SJCRH30 (cell line): Measurements from ENCODE around the gene EIF4H. TPM values are rescaled to one million over a fixed set of nuclear protein-coding genes. Genes with fewer than 3 reads are reported as not detected.
A peak's percentile ranks its signal among the peaks of the same experiment; 100 is the strongest.

Source experiments
- DNase-seq, 2 experiments: peaks; one replicate each; pipeline ENCODE4 v3.0.0-alpha.2; 2015 to 2020
- H3K27ac ChIP-seq: fragments of 250-450 bp; sonication (Bioruptor Pico); 2 replicates; pipeline ENCODE4 v1.5.1; 2020; ENCODE audit warnings: mild to moderate bottlenecking, moderate library complexity
- H3K27me3 ChIP-seq: fragments of 250-450 bp; sonication (Bioruptor Pico); 2 replicates; pipeline ENCODE4 v1.5.1; 2020; ENCODE audit warnings: mild to moderate bottlenecking, moderate library complexity
- H3K36me3 ChIP-seq: fragments of 250-450 bp; sonication (Bioruptor Pico); 2 replicates; pipeline ENCODE4 v1.5.1; 2020; ENCODE audit warnings: mild to moderate bottlenecking, moderate library complexity
- H3K4me1 ChIP-seq: fragments of 250-450 bp; sonication (Bioruptor Pico); 2 replicates; pipeline ENCODE4 v1.5.1; 2020; ENCODE audit warnings: mild to moderate bottlenecking, moderate library complexity
- H3K4me3 ChIP-seq: fragments of 250-450 bp; sonication (Bioruptor Pico); 2 replicates; pipeline ENCODE4 v1.5.1; 2020; ENCODE audit warnings: mild to moderate bottlenecking, moderate library complexity
- H3K9me3 ChIP-seq: fragments of 250-450 bp; sonication (Bioruptor Pico); replicated peaks from 2 replicates; pipeline ENCODE4 v1.5.1; 2020; ENCODE audit warnings: mild to moderate bottlenecking, moderate library complexity
- total RNA-seq: library from RNA; depleted of rRNA; stranded (reverse); fragments of >200 nt; shearing (Covaris generic); gene quantifications from 2 replicates; pipeline ENCODE4 v1.2.3, GENCODE V29; 2014; rRNA removed

The EIF4H gene
- 453 and 475 TPM in 2 replicates for total RNA-seq

- H3K36me3 ChIP-seq: peaks cover 29% of the 10 kb centered on the region
- peak; percentile 96 to 97 for DNase-seq
- peak within 1 kb of the TSS; percentile 83 for H3K27ac ChIP-seq
- peaks cover 5% of the 10 kb centered on the region; the same call in 1 of the 2 replicates for H3K4me1 ChIP-seq
- H3K9me3 ChIP-seq: no peaks in the 10 kb centered on the region
- peak within 1 kb of the TSS; percentile 86 for H3K4me3 ChIP-seq
- H3K27me3 ChIP-seq: no peaks in the 10 kb centered on the region
Observed at GRCh38 chr7:74173866-74174605, at the start of gene EIF4H. Gene EIF4H, plus strand, starts transcription at chr7:74174356. Its CDS starts 28 bp downstream, at chr7:74174384.

GRCh38 chr7:74126220-74126880, 47.8 kb upstream of the EIF4H start:
- Histone ChIP-seq H3K4me3 (no peak overlapping the region), H3K27ac (no peak overlapping the region), H3K36me3 (no peaks in the 10 kb centered on the region), H3K9me3 (no peaks in the 10 kb centered on the region), H3K27me3 (0 out of 2 replicates have a peak, but pooled peaks cover 2% of the 10 kb centered on the region), H3K4me1 (no peaks in the 10 kb centered on the region)
- no peak for DNase-seq

- no peak for DNase-seq
- H3K36me3 ChIP-seq: no peaks in the 10 kb centered on the region
- 0 out of 2 replicates have a peak, but pooled peaks cover 3% of the 10 kb centered on the region for H3K27me3 ChIP-seq
- H3K9me3 ChIP-seq: no peaks in the 10 kb centered on the region
- no peaks in the 10 kb centered on the region for H3K4me1 ChIP-seq
- no peak overlapping the region for H3K4me3 ChIP-seq
- no peak overlapping the region for H3K27ac ChIP-seq
Observed at GRCh38 chr7:74129887-74130286, 44.3 kb upstream of the EIF4H start.

GRCh38 chr7:74130518-74130917, 43.6 kb upstream of the EIF4H start:
- H3K36me3 ChIP-seq: no peaks in the 10 kb centered on the region
- no peak for DNase-seq
- 0 out of 2 replicates have a peak, but pooled peaks cover 3% of the 10 kb centered on the region for H3K27me3 ChIP-seq
- H3K4me1 ChIP-seq: no peaks in the 10 kb centered on the region
- no peak overlapping the region for H3K4me3 ChIP-seq
- H3K27ac ChIP-seq: no peak overlapping the region
- H3K9me3 ChIP-seq: no peaks in the 10 kb centered on the region

- Histone ChIP-seq H3K27me3 (0 out of 2 replicates have a peak, but pooled peaks cover 3% of the 10 kb centered on the region), H3K9me3 (no peaks in the 10 kb centered on the region), H3K4me1 (no peaks in the 10 kb centered on the region), H3K36me3 (no peaks in the 10 kb centered on the region), H3K4me3 (no peak overlapping the region), H3K27ac (no peak overlapping the region)
- DNase-seq: no peak
Observed at GRCh38 chr7:74134117-74134620, 40.0 kb upstream of the EIF4H start.

GRCh38 chr7:74138334-74138867, 35.8 kb upstream of the EIF4H start:
- H3K9me3 ChIP-seq: no peaks in the 10 kb centered on the region; the same call in 1 of the 2 replicates

GRCh38 chr7:74138945-74139843, 35.0 kb upstream of the EIF4H start:
- Histone ChIP-seq H3K27me3 (no peaks in the 10 kb centered on the region), H3K36me3 (no peaks in the 10 kb centered on the region), H3K4me1 (no peaks in the 10 kb centered on the region)

More at GRCh38 chr7:74138334-74138867, 35.8 kb upstream of the EIF4H start:
- Histone ChIP-seq H3K27me3 (no peaks in the 10 kb centered on the region), H3K4me1 (no peaks in the 10 kb centered on the region), H3K4me3 (no peak overlapping the region), H3K27ac (no peak overlapping the region), H3K36me3 (no peaks in the 10 kb centered on the region)
- no peak for DNase-seq

GRCh38 chr7:74141705-74142104, 32.5 kb upstream of the EIF4H start:
- Histone ChIP-seq H3K27me3 (no peaks in the 10 kb centered on the region), H3K4me1 (no peaks in the 10 kb centered on the region), H3K36me3 (no peaks in the 10 kb centered on the region), H3K9me3 (no peaks in the 10 kb centered on the region; the same call in 1 of the 2 replicates), H3K4me3 (no peak overlapping the region), H3K27ac (no peak overlapping the region)
- no peak for DNase-seq

More at GRCh38 chr7:74138945-74139843, 35.0 kb upstream of the EIF4H start:
- Histone ChIP-seq H3K27ac (no peak overlapping the region), H3K4me3 (no peak overlapping the region), H3K9me3 (no peaks in the 10 kb centered on the region; the same call in 1 of the 2 replicates)
- DNase-seq: no peak

GRCh38 chr7:74143383-74143782, 30.8 kb upstream of the EIF4H start:
- no peaks in the 10 kb centered on the region for H3K4me1 ChIP-seq
- no peaks in the 10 kb centered on the region; the same call in 1 of the 2 replicates for H3K9me3 ChIP-seq
- no peaks in the 10 kb centered on the region for H3K36me3 ChIP-seq
- H3K27ac ChIP-seq: no peak overlapping the region
- DNase-seq: no peak
- no peaks in the 10 kb centered on the region for H3K27me3 ChIP-seq
- H3K4me3 ChIP-seq: no peak overlapping the region

- Histone ChIP-seq H3K9me3 (no peaks in the 10 kb centered on the region), H3K36me3 (no peaks in the 10 kb centered on the region), H3K4me1 (no peaks in the 10 kb centered on the region), H3K27me3 (no peaks in the 10 kb centered on the region), H3K4me3 (no peak overlapping the region), H3K27ac (no peak overlapping the region)
- DNase-seq: no peak
Observed at GRCh38 chr7:74148491-74148890, 25.7 kb upstream of the EIF4H start.

- H3K4me1 ChIP-seq: no peaks in the 10 kb centered on the region
- no peak overlapping the region for H3K27ac ChIP-seq
- no peak overlapping the region for H3K4me3 ChIP-seq
- H3K9me3 ChIP-seq: no peaks in the 10 kb centered on the region
- no peaks in the 10 kb centered on the region for H3K36me3 ChIP-seq
- no peaks in the 10 kb centered on the region for H3K27me3 ChIP-seq
- DNase-seq: no peak
Observed at GRCh38 chr7:74149071-74149470, 25.1 kb upstream of the EIF4H start.

- Histone ChIP-seq H3K27ac (no peak overlapping the region), H3K27me3 (no peaks in the 10 kb centered on the region), H3K4me1 (no peaks in the 10 kb centered on the region), H3K4me3 (no peak overlapping the region), H3K9me3 (no peaks in the 10 kb centered on the region), H3K36me3 (no peaks in the 10 kb centered on the region)
- DNase-seq: no peak
Observed at GRCh38 chr7:74149603-74150002, 24.6 kb upstream of the EIF4H start.

GRCh38 chr7:74153736-74154135, 20.4 kb upstream of the EIF4H start:
- H3K36me3 ChIP-seq: no peaks in the 10 kb centered on the region
- DNase-seq: no peak
- H3K27me3 ChIP-seq: no peaks in the 10 kb centered on the region
- no peaks in the 10 kb centered on the region for H3K4me1 ChIP-seq
- H3K9me3 ChIP-seq: no peaks in the 10 kb centered on the region
- H3K27ac ChIP-seq: no peak overlapping the region
- H3K4me3 ChIP-seq: no peak overlapping the region

GRCh38 chr7:74155810-74156395, 18.3 kb upstream of the EIF4H start:
- H3K27ac ChIP-seq: no peak overlapping the region
- H3K4me3 ChIP-seq: no peak overlapping the region
- DNase-seq: no peak
- no peaks in the 10 kb centered on the region for H3K36me3 ChIP-seq
- H3K4me1 ChIP-seq: no peaks in the 10 kb centered on the region
- no peaks in the 10 kb centered on the region for H3K27me3 ChIP-seq
- no peaks in the 10 kb centered on the region for H3K9me3 ChIP-seq
